AG10803 (cell line): ENCODE results near the gene KCNRG.
A peak's percentile ranks its signal among the peaks of the same experiment; 100 is the strongest.

Source experiments
- DNase-seq: peaks from one replicate; pipeline ENCODE4 v3.0.0; 2010; ENCODE audit warnings: low read depth
- H3K4me3 ChIP-seq: 2 replicates; pipeline ENCODE4 v1.5.1; 2011; ENCODE audit warnings: mild to moderate bottlenecking, low read length, control low read depth
- TF ChIP-seq, protein P1 (sequence below): conservative IDR thresholded peaks from 2 replicates; pipeline ENCODE4 v1.5.1; 2011; ENCODE audit warnings: mild to moderate bottlenecking, low read length, control low read depth, inconsistent platforms

Gene KCNRG

DNA sequence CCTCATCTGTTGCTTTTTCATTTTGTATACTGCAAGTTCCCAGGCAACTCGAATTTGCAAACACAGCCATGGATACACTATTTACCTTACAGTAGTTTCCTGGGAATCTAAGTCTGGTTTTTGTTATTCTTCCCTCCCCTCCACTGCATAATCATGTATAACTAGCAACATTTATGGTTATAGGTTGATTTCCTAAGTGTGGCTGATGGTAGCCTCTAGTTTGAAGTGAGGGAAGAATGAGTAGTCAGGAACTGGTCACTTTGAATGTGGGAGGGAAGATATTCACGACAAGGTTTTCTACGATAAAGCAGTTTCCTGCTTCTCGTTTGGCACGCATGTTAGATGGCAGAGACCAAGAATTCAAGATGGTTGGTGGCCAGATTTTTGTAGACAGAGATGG, at the start of gene KCNRG:
Gene KCNRG, plus strand, starts transcription at position 187 of the 400 bp plus-strand sequence. Its CDS starts 50 bp downstream, at position 237.
- H3K4me3 ChIP-seq, result no peak within 1 kb of the TSS
- DNase-seq, result peak; percentile 49
- TF ChIP-seq, protein P1, sequence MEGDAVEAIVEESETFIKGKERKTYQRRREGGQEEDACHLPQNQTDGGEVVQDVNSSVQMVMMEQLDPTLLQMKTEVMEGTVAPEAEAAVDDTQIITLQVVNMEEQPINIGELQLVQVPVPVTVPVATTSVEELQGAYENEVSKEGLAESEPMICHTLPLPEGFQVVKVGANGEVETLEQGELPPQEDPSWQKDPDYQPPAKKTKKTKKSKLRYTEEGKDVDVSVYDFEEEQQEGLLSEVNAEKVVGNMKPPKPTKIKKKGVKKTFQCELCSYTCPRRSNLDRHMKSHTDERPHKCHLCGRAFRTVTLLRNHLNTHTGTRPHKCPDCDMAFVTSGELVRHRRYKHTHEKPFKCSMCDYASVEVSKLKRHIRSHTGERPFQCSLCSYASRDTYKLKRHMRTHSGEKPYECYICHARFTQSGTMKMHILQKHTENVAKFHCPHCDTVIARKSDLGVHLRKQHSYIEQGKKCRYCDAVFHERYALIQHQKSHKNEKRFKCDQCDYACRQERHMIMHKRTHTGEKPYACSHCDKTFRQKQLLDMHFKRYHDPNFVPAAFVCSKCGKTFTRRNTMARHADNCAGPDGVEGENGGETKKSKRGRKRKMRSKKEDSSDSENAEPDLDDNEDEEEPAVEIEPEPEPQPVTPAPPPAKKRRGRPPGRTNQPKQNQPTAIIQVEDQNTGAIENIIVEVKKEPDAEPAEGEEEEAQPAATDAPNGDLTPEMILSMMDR, result no peak

DNA sequence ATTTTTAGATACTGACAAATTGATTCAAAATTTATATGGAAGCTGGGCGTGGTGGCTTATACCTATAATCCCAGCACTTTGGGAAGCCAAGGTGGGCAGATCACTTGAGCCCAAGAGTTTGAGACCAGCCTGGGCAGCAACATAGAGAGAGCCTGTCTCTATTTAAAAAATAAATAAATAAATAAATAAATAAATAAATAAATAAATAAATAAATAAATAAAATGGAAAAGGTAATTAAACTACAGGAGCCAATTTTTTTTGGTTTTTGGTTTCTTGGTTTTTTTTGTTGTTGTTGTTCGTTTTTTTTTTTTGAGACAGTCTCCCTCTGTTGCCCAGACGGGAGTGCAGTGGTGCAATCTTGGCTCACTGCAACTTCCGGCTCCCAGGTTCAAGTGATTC, 47.8 kb upstream of the KCNRG start:
- TF ChIP-seq, protein P1, result no peak
- DNase-seq, result no peak
- no peak overlapping the region for H3K4me3 ChIP-seq

GRCh38 chr13:49972709-49973108, 42.5 kb upstream of the KCNRG start:
- DNase-seq, result no peak
- no peak overlapping the region for H3K4me3 ChIP-seq
- TF ChIP-seq, protein P1, result no peak

DNA sequence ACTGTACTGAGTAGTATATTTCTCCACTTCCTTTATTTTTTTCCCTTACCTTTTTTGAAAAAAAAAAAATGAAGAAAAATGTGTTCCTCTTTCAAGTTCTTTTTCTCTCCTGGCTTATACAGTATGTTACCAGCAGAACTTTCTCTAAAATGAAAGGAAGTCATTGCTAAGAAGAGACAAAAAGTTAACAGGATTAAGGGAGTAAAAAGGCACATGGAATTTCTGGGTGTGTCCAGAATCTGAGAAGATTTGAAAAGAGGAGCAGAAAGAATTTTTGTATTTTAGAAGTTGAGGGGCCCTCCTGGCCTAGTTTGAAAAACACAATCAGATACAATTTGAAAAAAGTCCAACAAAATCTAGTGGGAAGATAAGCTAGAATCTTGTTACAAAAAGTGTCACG, 39.4 kb upstream of the KCNRG start:
- H3K4me3 ChIP-seq, result no peak overlapping the region
- DNase-seq, result no peak
- TF ChIP-seq, protein P1, result no peak

GRCh38 chr13:49976314-49977258, 38.7 kb upstream of the KCNRG start:
- DNase-seq, result peak; percentile 63
- no peak overlapping the region for H3K4me3 ChIP-seq
- TF ChIP-seq, protein P1, result peak; percentile 98

GRCh38 chr13:49977992-49978391, 37.3 kb upstream of the KCNRG start:
- no peak overlapping the region for H3K4me3 ChIP-seq
- TF ChIP-seq, protein P1, result no peak
- DNase-seq, result no peak

DNA sequence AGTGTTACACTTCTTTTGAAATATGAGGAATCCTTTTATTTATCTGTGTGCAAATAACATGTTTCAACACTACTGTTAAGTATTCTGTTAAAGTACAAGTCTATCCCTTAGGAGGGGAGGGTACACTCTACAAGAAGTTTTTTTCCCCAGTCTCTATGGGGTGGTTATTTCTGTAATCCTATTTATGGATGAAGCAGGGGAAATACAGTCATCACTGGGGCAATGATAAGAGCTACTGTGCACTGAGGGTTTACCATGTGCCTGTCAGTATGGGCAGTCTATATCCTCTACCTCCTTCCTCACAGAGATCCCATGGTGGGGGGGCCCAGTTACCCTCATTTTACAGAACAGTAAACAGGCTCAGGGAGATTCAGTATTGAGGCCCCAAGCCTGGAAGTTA, 35.0 kb upstream of the KCNRG start:
- TF ChIP-seq, protein P1, result no peak
- DNase-seq, result no peak
- H3K4me3 ChIP-seq, result no peak overlapping the region
